Measurements from ENCODE around the gene CERKL. TPM values are rescaled to one million over a fixed set of nuclear protein-coding genes. Genes with fewer than 3 reads are reported as not detected.

Gene CERKL
- total RNA-seq, 1 donor from 2014 or later, result not detected

DNA sequence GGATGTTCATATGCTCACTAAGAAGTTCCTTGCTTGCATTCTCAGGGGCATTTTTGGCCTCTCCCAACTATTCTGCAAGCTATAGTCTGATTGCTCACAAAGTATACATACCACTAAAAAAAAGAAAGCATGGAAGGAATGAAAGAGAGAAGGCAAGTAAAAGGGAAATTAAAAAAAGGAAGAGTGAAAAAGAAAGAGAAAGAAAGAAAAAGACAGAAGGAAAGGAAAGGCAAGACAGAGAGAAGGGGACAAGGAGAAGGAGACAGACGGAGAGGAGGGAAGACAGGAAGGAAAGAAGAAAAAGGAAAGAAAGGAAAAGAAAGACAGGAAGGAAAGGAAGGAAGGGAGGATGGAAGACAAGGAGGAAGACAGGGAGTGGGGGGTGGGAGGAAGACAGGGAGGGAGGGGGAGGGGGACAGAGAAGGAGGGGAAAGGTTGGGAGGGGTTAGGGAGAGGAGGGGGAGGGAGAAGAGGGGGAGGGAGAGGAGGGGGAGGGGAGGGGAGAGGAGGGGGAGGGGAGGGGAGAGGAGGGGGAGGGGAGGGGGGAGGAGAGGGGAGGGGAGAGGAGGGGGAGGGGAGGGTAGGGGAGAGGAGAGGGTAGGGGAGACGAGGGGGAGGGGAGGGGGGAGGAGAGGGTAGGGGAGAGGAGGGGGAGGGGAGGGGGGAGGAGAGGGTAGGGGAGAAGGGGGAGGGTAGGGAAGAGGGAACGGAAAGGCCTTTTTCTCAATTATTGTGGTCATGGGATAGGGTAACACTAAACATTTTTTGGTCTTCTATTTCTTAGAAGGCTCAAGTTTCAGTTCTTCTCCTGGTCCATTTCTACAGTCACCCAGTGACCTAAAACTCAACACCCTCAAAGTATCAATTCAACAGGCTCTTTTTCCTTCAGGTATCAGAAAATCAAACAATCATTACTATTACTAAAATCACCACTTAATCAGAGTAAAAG lies 50.7 kb downstream of the CERKL start:
- H3K4me3 Mint-ChIP-seq, result no peak overlapping the region

DNA sequence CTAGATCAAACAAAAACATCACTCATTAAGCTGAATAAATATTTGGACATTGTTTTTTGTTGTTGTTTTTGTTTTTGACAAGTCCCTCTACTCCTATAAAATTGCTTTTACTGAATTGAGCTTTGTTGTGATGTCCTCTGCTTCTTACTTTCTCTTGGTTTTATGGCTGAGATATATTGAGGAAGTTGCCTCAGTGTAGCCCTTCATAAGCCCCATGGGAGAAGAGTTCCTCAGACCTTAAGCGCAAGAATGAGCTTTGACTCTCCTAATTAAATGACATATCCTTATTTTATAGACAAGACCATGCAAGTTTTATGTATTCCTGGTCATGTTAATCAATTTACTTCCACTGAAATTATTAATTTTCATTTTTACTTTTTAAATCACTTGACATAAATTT lies 54.9 kb downstream of the CERKL start:
- no peak overlapping the region for H3K4me3 Mint-ChIP-seq
- TF ChIP-seq EZH2phosphoT487 (IDR thresholded peaks at IDR 0.05) (no peak), EZH2 (IDR thresholded peaks at IDR 0.05) (no peak), CTCF (IDR thresholded peaks at IDR 0.05) (no peak)
- H3K27ac Mint-ChIP-seq, result no peak overlapping the region
- Histone ChIP-seq H3K4me3 (no peak overlapping the region), H3K36me3 (no peaks in the 10 kb centered on the region), H3K27me3 (no peaks in the 10 kb centered on the region), H3K27ac (no peak overlapping the region), H3K9ac (no peak overlapping the region), H3K9me3 (ENCODE audit: low read depth) (no peaks in the 10 kb centered on the region), H3F3A (ENCODE audit: low read depth) (no peaks in the 10 kb centered on the region), H3K4me2 (no peak overlapping the region), H2AFZ (replicated peaks) (no peak overlapping the region), H3K4me1 (no peaks in the 10 kb centered on the region), H3K79me2 (ENCODE audit: low read depth) (no peaks in the 10 kb centered on the region), H4K20me1 (ENCODE audit: low read depth) (no peaks in the 10 kb centered on the region)
- no peaks in the 10 kb centered on the region for H3K4me1 Mint-ChIP-seq
- peaks cover 4% of the 10 kb centered on the region for H3K27me3 Mint-ChIP-seq (ENCODE audit: insufficient read depth, low read depth)
- H3K9me3 Mint-ChIP-seq, result no peaks in the 10 kb centered on the region
- no peaks in the 10 kb centered on the region for H3K36me3 Mint-ChIP-seq
- DNase-seq (ENCODE audit: low spot score), result no peak

More for the DNA sequence above, 50.7 kb downstream of the CERKL start:
- Histone ChIP-seq H3K27me3 (no peaks in the 10 kb centered on the region), H3K27ac (no peak overlapping the region), H3K9ac (no peak overlapping the region), H3K79me2 (ENCODE audit: low read depth) (no peaks in the 10 kb centered on the region), H3K9me3 (ENCODE audit: low read depth) (no peaks in the 10 kb centered on the region), H3K4me3 (no peak overlapping the region), H3K36me3 (no peaks in the 10 kb centered on the region), H3F3A (ENCODE audit: low read depth) (no peaks in the 10 kb centered on the region), H2AFZ (replicated peaks) (no peak overlapping the region), H3K4me2 (no peak overlapping the region), H4K20me1 (ENCODE audit: low read depth) (no peaks in the 10 kb centered on the region), H3K4me1 (no peaks in the 10 kb centered on the region)
- peaks cover 3% of the 10 kb centered on the region for H3K27me3 Mint-ChIP-seq (ENCODE audit: insufficient read depth, low read depth)
- H3K27ac Mint-ChIP-seq, result no peak overlapping the region
- H3K9me3 Mint-ChIP-seq, result no peaks in the 10 kb centered on the region
- no peak for DNase-seq (ENCODE audit: low spot score)
- H3K4me1 Mint-ChIP-seq, result no peaks in the 10 kb centered on the region
- TF ChIP-seq CTCF (IDR thresholded peaks at IDR 0.05) (no peak), EZH2 (IDR thresholded peaks at IDR 0.05) (no peak)
- no peaks in the 10 kb centered on the region for H3K36me3 Mint-ChIP-seq

DNA sequence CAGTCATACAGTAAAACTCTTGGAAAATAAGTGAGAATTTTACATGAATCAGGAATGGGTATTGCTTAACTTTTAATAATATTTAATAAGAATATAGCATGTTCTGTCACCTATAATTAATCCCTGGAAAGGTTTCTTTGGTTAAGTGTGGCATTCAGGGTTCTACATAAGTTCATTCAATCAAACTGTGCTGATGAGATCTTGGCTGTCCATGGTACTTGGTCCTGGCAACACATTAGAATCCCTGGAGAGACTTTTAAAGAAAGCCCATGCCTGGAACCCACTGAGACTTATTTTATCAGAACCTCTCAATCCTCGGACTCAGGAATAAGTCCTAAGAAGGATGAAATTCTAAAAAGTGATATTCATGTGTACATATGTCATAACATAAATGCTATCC lies 60.3 kb downstream of the CERKL start:
- Mint-ChIP-seq H3K9me3 (no peaks in the 10 kb centered on the region), H3K36me3 (no peaks in the 10 kb centered on the region), H3K4me1 (no peaks in the 10 kb centered on the region), H3K27me3 (ENCODE audit: insufficient read depth, low read depth) (peaks cover 2% of the 10 kb centered on the region), H3K4me3 (no peak overlapping the region), H3K27ac (no peak overlapping the region)
- Histone ChIP-seq H3K9ac (no peak overlapping the region), H3K4me2 (no peak overlapping the region), H3K79me2 (ENCODE audit: low read depth) (no peaks in the 10 kb centered on the region), H3K9me3 (ENCODE audit: low read depth) (no peaks in the 10 kb centered on the region), H4K20me1 (ENCODE audit: low read depth) (no peaks in the 10 kb centered on the region), H3K27me3 (no peaks in the 10 kb centered on the region), H3K36me3 (no peaks in the 10 kb centered on the region), H2AFZ (replicated peaks) (no peak overlapping the region), H3K27ac (no peak overlapping the region), H3K4me3 (no peak overlapping the region), H3F3A (ENCODE audit: low read depth) (no peaks in the 10 kb centered on the region), H3K4me1 (no peaks in the 10 kb centered on the region)
- TF ChIP-seq CTCF (IDR thresholded peaks at IDR 0.05), result no peak
- TF ChIP-seq EZH2phosphoT487 (IDR thresholded peaks at IDR 0.05), result no peak
- TF ChIP-seq EZH2 (IDR thresholded peaks at IDR 0.05), result no peak
- DNase-seq (ENCODE audit: low spot score), result no peak
